NCI-H2196 (cell line): ENCODE data around the gene RNPEPL1.

Source experiments
- DNase-seq: peaks from one replicate; lab custom pipeline; 2025; ENCODE audit not compliant: unreplicated experiment; lab: John Stamatoyannopoulos, UW

RNPEPL1 gene

GRCh38 chr2:240576036-240576435 is 7.8 kb downstream of the RNPEPL1 start:
- DNase-seq = no peak

- no peak for DNase-seq
These were observed 8.3 kb downstream of the RNPEPL1 start for GRCh38 chr2:240576436-240577205.

GRCh38 chr2:240577281-240578109 is 9.2 kb downstream of the RNPEPL1 start:
- DNase-seq = no peak

GRCh38 chr2:240578110-240578450 is 9.8 kb downstream of the RNPEPL1 start:
- DNase-seq = no peak

- no peak for DNase-seq
These were observed 10.2 kb downstream of the RNPEPL1 start for GRCh38 chr2:240578488-240578887.

- no peak for DNase-seq
These were observed 10.9 kb downstream of the RNPEPL1 start for GRCh38 chr2:240579071-240579762.

GRCh38 chr2:240579771-240580614 is 11.7 kb downstream of the RNPEPL1 start:
- peak; percentile 85 for DNase-seq

- no peak for DNase-seq
These were observed 13.5 kb downstream of the RNPEPL1 start for GRCh38 chr2:240581811-240582210.

- no peak for DNase-seq
These were observed 14.5 kb downstream of the RNPEPL1 start for GRCh38 chr2:240582781-240583180.

- no peak for DNase-seq
These were observed 15.5 kb downstream of the RNPEPL1 start for GRCh38 chr2:240583774-240584173.

GRCh38 chr2:240584486-240585031 is 16.3 kb downstream of the RNPEPL1 start:
- DNase-seq = peak; percentile 46

GRCh38 chr2:240585101-240585500 is 16.8 kb downstream of the RNPEPL1 start:
- DNase-seq = no peak

- DNase-seq = no peak
These were observed 17.5 kb downstream of the RNPEPL1 start for GRCh38 chr2:240585681-240586197.

- DNase-seq = peak; percentile 97
These were observed 18.1 kb downstream of the RNPEPL1 start, which contains the start of gene CAPN10 for GRCh38 chr2:240586198-240586918. CAPN10 (plus strand) TSS chr2:240586734; CDS start chr2:240586912, 178 bp downstream.

GRCh38 chr2:240586919-240587800 is 18.9 kb downstream of the RNPEPL1 start:
- DNase-seq = peak; percentile 53

- no peak for DNase-seq
These were observed 19.8 kb downstream of the RNPEPL1 start for GRCh38 chr2:240588006-240588655.

GRCh38 chr2:240588669-240589068 is 20.4 kb downstream of the RNPEPL1 start:
- DNase-seq = no peak

GRCh38 chr2:240589375-240589774 is 21.1 kb downstream of the RNPEPL1 start:
- no peak for DNase-seq
